Activated CD4-positive, alpha-beta T cell treated with anti-CD3 and anti-CD28 coated beads, Interleukin-2, amount 10 ng/mL, durations not matched to agents 24 days and 14 days (primary cell): ENCODE measurements around the gene GNAQ. TPM values are rescaled to one million over a fixed set of nuclear protein-coding genes. Genes with fewer than 3 reads are reported as not detected.
A peak's percentile ranks its signal among the peaks of the same experiment; 100 is the strongest.

Experiments used
- DNase-seq: peaks from one replicate; pipeline ENCODE4 v3.0.0; 2022
- H3K27ac Mint-ChIP-seq: one replicate; pipeline ENCODE4 v1.8.0; 2022; ENCODE audit warnings: mild to moderate bottlenecking, mixed read lengths
- H3K27me3 Mint-ChIP-seq: one replicate; pipeline ENCODE4 v1.8.0; 2022; ENCODE audit warnings: mixed read lengths
- H3K36me3 Mint-ChIP-seq: one replicate; pipeline ENCODE4 v1.8.0; 2022; ENCODE audit warnings: low read depth, mild to moderate bottlenecking, mixed read lengths
- H3K4me1 Mint-ChIP-seq: one replicate; pipeline ENCODE4 v1.8.0; 2021; ENCODE audit warnings: mixed read lengths
- H3K4me3 Mint-ChIP-seq: one replicate; pipeline ENCODE4 v1.8.0; 2022; ENCODE audit warnings: mild to moderate bottlenecking, moderate library complexity, mixed read lengths
- H3K9me3 Mint-ChIP-seq: one replicate; pipeline ENCODE4 v1.8.0; 2021; ENCODE audit warnings: mixed read lengths
- intact Hi-C: fragments of 100-400 bp; cut with micrococcal nuclease; formaldehyde crosslinking; loops from one replicate; pipeline ENCODE4 v1.15.1; 2023
- total RNA-seq: library from RNA; stranded (reverse); gene quantifications from 2 replicates; pipeline ENCODE4 v1.2.3, GENCODE V29; 2022

The GNAQ gene
- total RNA-seq, 1 donor from 2014 or later, result 22.7 TPM

DNA sequence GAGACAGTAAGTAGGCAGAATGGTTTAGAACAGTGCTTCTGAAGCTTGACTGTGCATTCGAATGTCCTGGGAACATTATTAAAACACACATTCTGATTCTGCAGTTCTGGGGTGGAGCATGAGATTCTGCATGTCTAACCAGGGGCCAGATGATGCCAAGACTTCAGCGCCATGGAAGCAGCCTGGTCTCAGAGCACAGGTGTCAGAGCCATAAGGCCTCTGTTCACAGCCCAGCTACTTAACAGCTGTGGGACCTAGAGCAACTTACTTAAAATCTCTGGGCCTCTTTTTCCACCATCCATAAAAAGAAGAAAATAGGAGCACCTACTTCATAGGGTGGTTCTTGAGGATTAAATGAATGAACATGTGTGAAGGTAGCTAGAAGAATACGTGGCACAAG, 84.0 kb downstream of the GNAQ start:
- no peaks in the 10 kb centered on the region for H3K9me3 Mint-ChIP-seq
- no peaks in the 10 kb centered on the region for H3K27me3 Mint-ChIP-seq
- H3K27ac Mint-ChIP-seq, result no peak overlapping the region
- peaks cover 35% of the 10 kb centered on the region for H3K4me1 Mint-ChIP-seq
- no peak for DNase-seq
- H3K4me3 Mint-ChIP-seq, result no peak overlapping the region
- no peaks in the 10 kb centered on the region for H3K36me3 Mint-ChIP-seq
- intact Hi-C loops, result no loop called here

DNA sequence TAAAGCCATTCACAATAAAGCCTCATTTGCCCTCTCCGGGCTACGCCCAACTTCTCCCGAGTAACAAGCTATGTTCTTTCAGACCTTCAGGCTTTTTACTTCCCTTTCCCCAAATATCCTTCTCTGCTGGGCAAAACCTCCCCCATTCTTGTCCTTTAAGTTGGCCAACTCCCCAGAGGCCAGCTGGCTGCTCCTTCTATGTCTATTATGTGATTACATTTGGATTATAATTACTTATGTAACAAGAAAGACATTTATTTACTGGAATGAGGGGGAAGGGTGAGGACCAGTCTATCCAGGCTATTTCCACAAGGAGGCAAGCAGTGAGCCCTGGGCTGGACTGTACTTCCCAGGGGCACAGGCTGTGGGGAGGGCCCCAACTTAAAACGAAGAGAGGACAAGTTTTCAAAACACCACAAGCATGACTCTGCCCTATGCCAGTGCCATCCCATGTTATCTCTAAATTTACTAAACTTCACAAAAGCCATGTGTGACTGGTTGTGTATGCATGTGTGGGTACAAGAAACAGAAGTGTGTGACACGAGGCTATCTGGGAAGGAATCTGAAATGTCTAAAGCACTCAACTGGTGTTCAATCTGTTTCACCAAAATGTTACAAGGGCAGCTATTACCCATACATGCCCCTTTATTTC, 84.5 kb downstream of the GNAQ start:
- Mint-ChIP-seq H3K27ac (peak overlapping the region; percentile 48), H3K9me3 (no peaks in the 10 kb centered on the region)
- intact Hi-C loops, result no loop called here

DNA sequence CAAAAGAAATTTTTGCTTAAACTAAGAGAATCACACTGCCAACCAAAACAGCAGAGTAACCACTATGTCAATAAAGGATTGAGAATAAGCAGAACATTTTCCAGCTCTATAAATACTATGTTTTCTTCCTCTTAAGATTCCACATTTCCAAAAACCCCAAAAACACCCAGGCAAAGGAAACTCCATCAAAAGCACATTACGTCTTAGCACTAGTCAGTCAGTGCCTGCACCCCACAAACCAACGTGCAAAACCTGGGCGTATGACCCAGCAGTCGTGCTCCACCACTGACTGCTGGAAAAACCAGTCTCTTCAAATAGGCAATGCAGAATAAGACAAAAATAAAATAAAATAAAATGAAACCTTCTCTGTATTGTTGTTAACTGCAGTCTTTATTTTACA, 85.3 kb downstream of the GNAQ start:
- Mint-ChIP-seq H3K27me3 (no peaks in the 10 kb centered on the region), H3K27ac (no peak overlapping the region), H3K4me1 (peaks cover 35% of the 10 kb centered on the region), H3K9me3 (no peaks in the 10 kb centered on the region), H3K4me3 (no peak overlapping the region), H3K36me3 (no peaks in the 10 kb centered on the region)
- no peak for DNase-seq
- intact Hi-C loops, result no loop called here

More for the DNA sequence above, 84.5 kb downstream of the GNAQ start:
- no peak for DNase-seq
- Mint-ChIP-seq H3K4me3 (no peak overlapping the region), H3K27me3 (no peaks in the 10 kb centered on the region), H3K36me3 (no peaks in the 10 kb centered on the region), H3K4me1 (peaks cover 35% of the 10 kb centered on the region)

DNA sequence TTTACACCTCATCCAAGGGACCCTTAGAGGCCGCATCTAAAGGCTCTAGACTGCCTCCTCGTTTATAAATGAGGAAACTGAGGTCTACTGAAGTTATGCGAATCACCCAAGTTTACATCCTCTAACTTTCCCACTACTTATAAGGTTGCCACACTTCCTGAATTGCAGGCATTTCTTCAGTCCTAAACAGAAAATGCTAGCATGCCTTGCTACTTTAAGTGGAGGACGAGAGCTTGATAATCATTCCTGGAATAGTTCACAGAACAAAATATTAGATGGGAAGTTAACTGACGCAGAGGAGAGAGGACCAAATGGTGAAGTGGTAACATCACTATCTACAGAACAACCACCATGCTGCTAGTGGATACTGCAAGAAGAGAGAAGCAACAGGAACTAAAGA, 85.8 kb downstream of the GNAQ start:
- Mint-ChIP-seq H3K27ac (no peak overlapping the region), H3K4me3 (no peak overlapping the region), H3K27me3 (no peaks in the 10 kb centered on the region), H3K36me3 (no peaks in the 10 kb centered on the region), H3K4me1 (peaks cover 35% of the 10 kb centered on the region), H3K9me3 (no peaks in the 10 kb centered on the region)
- no peak for DNase-seq
- intact Hi-C loops, result no loop called here

DNA sequence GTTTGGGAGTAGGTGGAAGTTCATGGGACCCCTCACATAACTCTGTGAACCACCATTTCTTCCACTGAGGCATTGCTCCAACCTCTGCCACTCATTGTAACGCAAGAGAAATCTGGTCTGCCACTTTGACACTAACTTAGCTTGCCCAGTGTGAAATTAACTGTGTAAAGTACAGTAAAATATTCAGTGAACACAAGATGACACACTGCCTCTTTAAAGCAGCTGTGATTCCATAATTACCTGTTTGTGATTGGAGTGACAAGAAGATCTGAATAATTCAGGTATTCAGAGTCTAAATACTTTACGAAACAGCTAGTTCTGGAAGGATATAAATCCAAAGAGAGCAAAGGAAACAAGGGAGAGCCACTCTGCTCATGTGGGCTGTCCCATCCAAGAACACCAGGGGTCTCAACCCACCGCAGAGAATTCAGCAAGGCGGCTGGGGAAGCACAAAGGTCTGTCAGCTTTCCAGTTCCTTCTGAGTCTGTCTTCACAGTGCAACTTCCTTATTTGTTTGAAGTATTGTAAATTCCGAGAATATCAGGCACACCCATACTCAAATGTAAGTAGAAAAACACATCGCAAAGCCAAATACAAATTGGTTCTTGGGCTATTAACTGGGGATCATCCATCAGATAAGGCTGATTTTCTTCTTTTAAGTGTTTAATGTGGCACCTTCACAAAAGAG, 86.9 kb downstream of the GNAQ start:
- Mint-ChIP-seq H3K27me3 (no peaks in the 10 kb centered on the region), H3K4me1 (peaks cover 31% of the 10 kb centered on the region), H3K9me3 (no peaks in the 10 kb centered on the region), H3K36me3 (no peaks in the 10 kb centered on the region), H3K27ac (peak overlapping the region; percentile 54), H3K4me3 (peak overlapping the region; percentile 59)
- intact Hi-C loops, result no loop called here
- DNase-seq, result peak; percentile 70

DNA sequence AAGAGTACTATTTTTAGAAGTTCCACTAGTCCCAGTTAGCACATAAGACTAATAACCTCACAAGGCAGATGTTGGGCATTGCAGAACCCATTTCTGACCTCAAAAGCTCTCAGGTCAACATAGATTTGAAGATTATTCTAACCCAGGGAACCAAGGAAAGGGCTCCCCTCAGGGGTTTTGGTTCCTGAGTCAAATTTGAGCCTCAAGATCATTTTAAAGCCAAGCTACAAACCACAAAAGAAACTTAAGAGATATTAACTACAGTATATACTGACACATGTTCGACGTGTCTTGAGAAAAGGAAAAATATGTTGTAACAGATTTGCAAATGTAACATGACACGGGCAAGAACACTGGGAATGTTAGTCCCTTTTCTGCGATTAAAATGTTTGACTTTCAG, 88.6 kb downstream of the GNAQ start:
- H3K27me3 Mint-ChIP-seq, result no peaks in the 10 kb centered on the region
- peaks cover 6% of the 10 kb centered on the region for H3K36me3 Mint-ChIP-seq
- H3K9me3 Mint-ChIP-seq, result no peaks in the 10 kb centered on the region
- intact Hi-C loops, result no loop called here
- H3K4me3 Mint-ChIP-seq, result no peak overlapping the region
- no peak for DNase-seq
- H3K4me1 Mint-ChIP-seq, result peaks cover 32% of the 10 kb centered on the region
- no peak overlapping the region for H3K27ac Mint-ChIP-seq

DNA sequence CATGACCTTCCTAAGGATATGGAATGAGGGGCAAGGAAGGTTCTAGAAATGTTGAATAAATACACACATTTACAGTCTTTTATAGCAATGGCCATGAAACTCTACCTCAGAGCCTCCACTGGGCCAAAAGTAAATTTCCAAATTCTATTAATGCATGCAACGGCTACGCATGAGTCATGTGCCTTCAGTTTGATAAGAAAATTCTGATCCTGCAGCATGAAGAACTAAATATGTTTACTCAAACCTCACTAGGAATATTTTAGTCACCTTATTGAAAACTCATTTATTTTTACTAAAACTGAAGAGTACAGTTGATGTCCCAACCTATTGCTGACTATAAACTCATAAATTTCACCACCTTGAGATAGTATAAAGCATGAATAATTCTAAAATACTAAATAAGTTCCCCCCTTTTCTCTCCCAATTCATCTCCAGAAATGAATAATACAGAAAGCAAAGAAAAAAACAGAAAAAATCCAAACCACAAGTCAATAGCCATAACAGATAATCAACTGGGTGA, 92.4 kb downstream of the GNAQ start:
- Mint-ChIP-seq H3K4me1 (peaks cover 14% of the 10 kb centered on the region), H3K4me3 (no peak overlapping the region), H3K27ac (peak overlapping the region; percentile 13), H3K36me3 (peaks cover 11% of the 10 kb centered on the region), H3K9me3 (no peaks in the 10 kb centered on the region), H3K27me3 (no peaks in the 10 kb centered on the region)
- intact Hi-C loops, result no loop called here
- no peak for DNase-seq

DNA sequence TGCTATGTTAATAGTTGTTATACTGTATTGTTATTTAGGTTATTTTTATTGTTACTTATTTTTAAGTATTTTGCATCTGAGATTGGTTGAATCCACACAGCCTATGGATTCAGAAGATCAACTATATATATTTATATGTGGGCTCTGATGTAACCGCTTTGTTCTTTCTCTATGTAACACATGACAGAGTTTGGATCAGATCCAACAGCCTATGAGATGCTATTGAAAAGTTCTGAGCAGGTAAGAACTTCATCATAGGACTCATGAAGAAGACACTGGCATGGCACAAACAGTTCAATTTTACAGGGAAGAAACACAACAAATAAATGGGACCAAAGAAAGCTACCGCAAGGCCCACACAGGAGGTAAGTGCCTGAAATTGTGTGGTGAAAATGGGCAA, 93.4 kb downstream of the GNAQ start:
- H3K36me3 Mint-ChIP-seq, result peaks cover 11% of the 10 kb centered on the region
- intact Hi-C loops, result no loop called here
- H3K27me3 Mint-ChIP-seq, result no peaks in the 10 kb centered on the region
- no peaks in the 10 kb centered on the region for H3K9me3 Mint-ChIP-seq
- peaks cover 7% of the 10 kb centered on the region for H3K4me1 Mint-ChIP-seq
- H3K4me3 Mint-ChIP-seq, result no peak overlapping the region
- no peak for DNase-seq
- H3K27ac Mint-ChIP-seq, result no peak overlapping the region

DNA sequence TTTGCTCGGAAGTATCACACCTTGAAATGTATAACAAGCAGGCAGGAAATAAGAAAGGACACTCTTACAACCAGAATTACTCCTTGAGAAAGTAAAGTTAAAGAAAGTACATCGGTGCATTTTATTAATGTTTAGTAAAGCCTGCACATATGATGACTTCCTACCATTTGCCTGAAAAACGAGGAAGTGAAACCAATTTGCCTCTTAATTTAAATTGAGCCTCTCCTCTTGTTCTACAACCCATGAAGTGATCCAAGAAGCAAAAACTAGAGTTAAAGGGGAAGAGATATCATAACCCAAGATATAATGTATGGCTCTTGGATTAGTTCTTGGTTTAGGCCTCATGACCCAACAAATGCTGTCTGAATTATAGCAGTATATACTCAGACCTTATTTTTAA, 95.6 kb downstream of the GNAQ start:
- Mint-ChIP-seq H3K36me3 (peaks cover 15% of the 10 kb centered on the region), H3K4me1 (peaks cover 9% of the 10 kb centered on the region), H3K9me3 (no peaks in the 10 kb centered on the region), H3K27ac (no peak overlapping the region), H3K4me3 (no peak overlapping the region), H3K27me3 (no peaks in the 10 kb centered on the region)
- no peak for DNase-seq
- intact Hi-C loops, result no loop called here

DNA sequence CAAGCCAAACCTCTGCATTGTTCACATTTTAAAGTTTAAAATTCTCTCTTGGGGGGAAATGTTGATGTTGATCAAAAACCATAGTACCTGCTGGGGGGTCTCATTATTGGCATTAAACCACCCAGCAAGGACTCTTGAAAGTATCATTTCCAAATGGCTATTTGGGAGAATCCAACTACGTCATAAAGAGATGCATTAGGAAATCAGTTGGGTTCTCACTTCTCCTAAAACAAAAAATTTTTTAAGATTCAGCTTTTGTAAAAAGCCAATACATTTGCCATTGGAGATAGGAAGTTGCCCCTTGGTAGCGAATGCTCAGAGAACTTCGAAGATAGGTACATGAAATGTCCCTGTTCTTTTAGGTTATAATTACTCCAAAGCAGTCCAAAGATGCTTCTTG, 96.4 kb downstream of the GNAQ start:
- DNase-seq, result no peak
- Mint-ChIP-seq H3K4me3 (no peak overlapping the region), H3K27ac (no peak overlapping the region), H3K9me3 (no peaks in the 10 kb centered on the region), H3K27me3 (no peaks in the 10 kb centered on the region), H3K36me3 (peaks cover 15% of the 10 kb centered on the region), H3K4me1 (peaks cover 9% of the 10 kb centered on the region)
- intact Hi-C loops, result no loop called here

DNA sequence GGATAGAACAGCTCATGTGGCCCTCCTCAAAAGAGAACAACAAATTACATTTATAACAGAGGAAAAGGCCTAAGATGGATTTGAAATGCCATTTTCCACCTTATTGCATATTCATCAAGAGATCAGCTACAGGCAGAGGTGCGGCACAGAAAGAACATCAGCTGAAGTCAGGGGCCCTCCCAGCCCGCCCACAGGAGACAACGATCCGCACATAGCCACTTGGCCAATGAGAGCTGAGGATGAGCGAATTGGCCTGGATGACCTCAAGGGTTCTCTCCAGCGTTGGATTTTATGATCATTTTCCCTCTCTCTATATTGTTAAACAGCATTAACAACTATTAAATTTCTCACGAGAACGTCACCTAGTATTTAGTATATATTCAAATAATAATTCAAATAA, 97.6 kb downstream of the GNAQ start:
- Mint-ChIP-seq H3K27me3 (no peaks in the 10 kb centered on the region), H3K36me3 (peaks cover 14% of the 10 kb centered on the region), H3K27ac (no peak overlapping the region), H3K9me3 (no peaks in the 10 kb centered on the region), H3K4me1 (peaks cover 7% of the 10 kb centered on the region), H3K4me3 (no peak overlapping the region)
- no peak for DNase-seq
- intact Hi-C loops, result no loop called here

DNA sequence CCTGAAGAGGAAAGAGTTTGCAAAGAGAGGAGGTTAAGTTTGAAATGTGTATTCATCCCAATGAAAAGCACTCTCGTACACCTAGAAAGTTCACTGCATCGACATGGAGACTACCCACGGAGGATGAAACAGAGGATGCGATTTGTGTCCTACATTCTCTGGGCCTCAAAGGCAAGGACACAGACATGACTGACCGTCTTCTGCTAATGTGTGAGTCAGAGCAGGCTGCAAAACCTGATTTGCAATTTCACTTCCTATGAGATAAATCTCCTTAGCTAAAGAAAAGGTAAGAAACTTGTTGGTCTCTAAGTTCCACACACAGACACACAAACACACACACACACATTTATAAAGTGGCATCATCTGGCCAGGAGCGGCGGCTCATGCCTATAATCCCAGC, 98.6 kb downstream of the GNAQ start:
- no peak overlapping the region for H3K4me3 Mint-ChIP-seq
- DNase-seq, result no peak
- H3K9me3 Mint-ChIP-seq, result no peaks in the 10 kb centered on the region
- no peaks in the 10 kb centered on the region for H3K27me3 Mint-ChIP-seq
- no peak overlapping the region for H3K27ac Mint-ChIP-seq
- intact Hi-C loops, result no loop called here
- H3K4me1 Mint-ChIP-seq, result peaks cover 7% of the 10 kb centered on the region
- H3K36me3 Mint-ChIP-seq, result peaks cover 12% of the 10 kb centered on the region

DNA sequence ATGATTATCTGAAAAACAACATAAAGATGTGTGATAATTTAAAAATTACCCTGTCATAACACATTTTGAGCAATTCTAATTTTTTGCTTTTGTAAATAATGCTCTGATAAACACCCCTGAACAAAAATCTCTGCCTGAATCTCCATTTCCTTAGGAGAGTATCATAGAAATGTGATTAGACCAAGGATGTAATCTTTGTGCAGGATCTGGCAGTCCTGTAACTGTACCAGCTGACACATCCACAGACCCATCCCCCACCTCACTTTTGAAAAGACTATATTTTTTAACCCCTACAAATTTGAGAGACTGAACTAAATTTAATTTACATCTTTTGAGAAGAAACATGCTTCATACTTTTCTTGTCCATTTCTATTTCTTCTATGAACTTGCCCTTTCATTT, 101.7 kb downstream of the GNAQ start:
- Mint-ChIP-seq H3K27me3 (no peaks in the 10 kb centered on the region), H3K4me1 (peaks cover 17% of the 10 kb centered on the region), H3K27ac (no peak overlapping the region), H3K36me3 (peaks cover 12% of the 10 kb centered on the region), H3K9me3 (no peaks in the 10 kb centered on the region), H3K4me3 (no peak overlapping the region)
- DNase-seq, result no peak
- intact Hi-C loops, result no loop called here

DNA sequence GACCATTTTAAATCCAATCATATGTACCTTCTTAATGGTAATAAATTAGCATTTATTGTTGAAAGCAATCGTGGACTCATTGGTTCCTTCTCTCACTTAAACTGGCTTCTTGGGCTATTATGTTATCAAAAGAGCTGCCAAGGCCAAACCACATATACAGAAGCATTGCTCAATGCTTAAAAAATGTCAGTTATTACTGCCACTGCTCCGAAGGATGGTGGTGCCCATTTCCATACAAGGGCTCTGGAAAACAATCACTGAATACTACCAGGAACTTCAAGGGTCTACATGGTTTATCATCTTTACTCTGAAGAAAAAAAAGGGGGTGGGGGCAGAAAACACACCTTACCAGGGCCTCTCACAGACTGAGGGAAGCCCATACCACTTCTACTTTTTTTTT, 104.3 kb downstream of the GNAQ start:
- peaks cover 10% of the 10 kb centered on the region for H3K36me3 Mint-ChIP-seq

More for the DNA sequence above, 104.3 kb downstream of the GNAQ start:
- Mint-ChIP-seq H3K9me3 (no peaks in the 10 kb centered on the region), H3K4me3 (no peak overlapping the region), H3K27ac (no peak overlapping the region), H3K27me3 (no peaks in the 10 kb centered on the region), H3K4me1 (peaks cover 13% of the 10 kb centered on the region)
- no peak for DNase-seq
- intact Hi-C loops, result no loop called here
